Peyer's patch (tissue), 4 donors: ENCODE measurements around the gene CATSPERZ. TPM values are rescaled to one million over a fixed set of nuclear protein-coding genes. Genes with fewer than 3 reads are reported as not detected.

ENCODE experiments used
- DNase-seq, 3 donors: peaks; one replicate each; pipeline ENCODE4 v3.0.0-alpha.2; 2017 to 2019
- H3K27ac ChIP-seq, 4 donors: fragments of 200-600 bp; sonication (generic); one replicate each; pipeline ENCODE4 v1.5.1; 2016 to 2019
- H3K27me3 ChIP-seq, 2 donors: fragments of 200-600 bp; sonication (generic); one replicate each; pipeline ENCODE4 v1.5.1; 2019
- H3K36me3 ChIP-seq, 3 donors: fragments of 200-600 bp; sonication (generic); one replicate each; pipeline ENCODE4 v1.5.1; 2016 to 2019
- H3K4me1 ChIP-seq, 4 donors: fragments of 200-600 bp; sonication (generic); one replicate each; pipeline ENCODE4 v1.5.1; 2016 to 2019
- H3K4me3 ChIP-seq, 4 donors: fragments of 200-600 bp; sonication (generic); 1 replicate in 3 of 4; 2 replicates in 1 of 4; pipeline ENCODE4 v1.5.1; 2016 to 2019; ENCODE audit warnings: mild to moderate bottlenecking in 1 of 4
- H3K9me3 ChIP-seq, 4 donors: fragments of 200-600 bp; sonication (generic); one replicate each; pipeline ENCODE4 v1.5.1; 2016 to 2019; ENCODE audit warnings: mild to moderate bottlenecking in 1 of 4
- CTCF ChIP-seq, 6 experiments: fragments of 450-650 bp in 4 of 6; fragments of 200-600 bp in 2 of 6; sonication (generic) in 1 of 6; IDR thresholded peaks; one replicate each; pipeline ENCODE4 v1.5.1; 2017 to 2019; ENCODE audit warnings: antibody characterized with exemption in 6 of 6, mild to moderate bottlenecking in 3 of 6, moderate library complexity in 1 of 6
- POLR2A ChIP-seq, 2 donors: fragments of 450-650 bp; IDR thresholded peaks; one replicate each; pipeline ENCODE4 v1.5.1; 2017; ENCODE audit warnings: antibody characterized with exemption in 2 of 2, mild to moderate bottlenecking in 2 of 2, moderate library complexity in 2 of 2
- total RNA-seq, 4 donors: library from RNA; depleted of rRNA; stranded (reverse); fragments of >200 nt; gene quantifications; one replicate each; pipeline ENCODE4 v1.1.0, GENCODE V29; 2016

CATSPERZ gene
- total RNA-seq, 4 donors from 2014 or later = 9.9 TPM; not detected in 3

DNA sequence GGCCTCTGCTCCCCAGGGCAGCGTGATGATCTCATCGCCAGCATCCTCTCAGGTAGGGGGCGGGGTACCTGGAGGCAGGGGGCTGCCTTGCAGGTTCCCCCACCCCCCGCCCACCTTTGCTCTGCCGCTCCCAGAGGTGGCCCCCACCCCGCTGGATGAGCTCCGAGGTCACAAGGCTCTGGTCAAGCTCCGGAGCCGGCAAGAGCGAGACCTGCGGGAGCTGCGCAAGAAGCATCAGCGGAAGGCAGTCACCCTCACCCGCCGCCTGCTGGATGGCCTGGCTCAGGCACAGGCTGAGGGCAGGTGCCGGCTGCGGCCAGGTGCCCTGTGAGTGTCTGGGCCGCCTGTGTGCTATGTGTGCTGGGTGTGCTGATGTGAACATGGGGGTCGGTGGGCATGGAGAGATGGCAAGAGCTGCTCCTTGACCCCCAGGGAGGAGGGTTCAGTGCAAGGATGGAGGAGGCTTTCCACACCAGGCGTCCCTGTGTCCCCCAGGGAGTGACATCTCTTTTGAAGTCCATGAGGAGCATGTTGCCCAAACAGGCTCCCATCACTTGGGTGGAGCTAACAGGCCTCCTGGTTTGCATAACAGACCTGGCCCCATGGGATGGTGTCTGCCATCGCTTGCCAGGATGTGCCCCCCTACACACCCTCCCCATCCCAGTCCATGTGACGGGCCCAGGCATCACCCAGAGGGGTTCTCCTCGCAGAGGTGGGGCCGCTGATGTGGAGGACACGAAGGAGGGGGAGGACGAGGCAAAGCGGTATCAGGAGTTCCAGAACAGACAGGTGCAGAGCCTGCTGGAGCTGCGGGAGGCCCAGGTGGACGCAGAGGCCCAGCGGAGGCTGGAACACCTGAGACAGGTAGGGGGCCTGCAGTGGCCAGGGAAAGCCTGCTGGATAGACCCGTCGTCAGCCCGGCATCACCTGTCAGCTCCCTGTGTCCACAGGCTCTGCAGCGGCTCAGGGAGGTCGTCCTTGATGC, 34.7 kb upstream of the CATSPERZ start:
- Histone ChIP-seq H3K4me1 (peaks cover 7 to 57% (median 12%) of the 10 kb centered on the region in 4 donors), H3K27ac (peak overlapping the region in 1 of 4 donors; percentile 30), H3K27me3 (no peaks in the 10 kb centered on the region), H3K4me3 (no peak overlapping the region), H3K36me3 (peaks cover 0 to 66% (median 0%) of the 10 kb centered on the region in 3 donors), H3K9me3 (no peaks in the 10 kb centered on the region)
- DNase-seq = no peak
- TF ChIP-seq POLR2A (IDR thresholded peaks at IDR 0.05) = no peak
- TF ChIP-seq CTCF (IDR thresholded peaks at IDR 0.05) = no peak

DNA sequence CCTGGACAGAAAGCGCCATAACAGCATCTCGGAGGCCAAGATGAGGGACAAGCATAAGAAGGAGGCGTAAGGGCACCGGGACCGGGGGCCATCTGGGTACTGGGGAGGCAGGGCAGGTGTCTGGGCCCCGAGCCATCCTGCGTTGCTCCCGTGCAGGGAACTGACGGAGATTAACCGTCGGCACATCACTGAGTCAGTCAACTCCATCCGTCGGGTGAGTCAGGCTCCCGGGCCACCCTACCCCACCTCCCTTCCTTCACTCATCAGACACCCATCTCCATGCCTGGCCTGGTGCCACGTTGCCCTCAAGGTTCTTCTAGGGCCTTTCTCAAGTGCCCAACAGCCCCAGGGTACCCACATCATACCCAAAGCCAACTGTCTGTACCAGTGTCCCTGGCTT, 33.8 kb upstream of the CATSPERZ start:
- TF ChIP-seq CTCF (IDR thresholded peaks at IDR 0.05) (no peak), POLR2A (IDR thresholded peaks at IDR 0.05) (no peak)
- Histone ChIP-seq H3K27ac (peak overlapping the region in 1 of 4 donors; percentile 39), H3K36me3 (peaks cover 0 to 60% (median 0%) of the 10 kb centered on the region in 3 donors), H3K4me3 (no peak overlapping the region), H3K4me1 (peaks cover 7 to 57% (median 12%) of the 10 kb centered on the region in 4 donors), H3K9me3 (no peaks in the 10 kb centered on the region), H3K27me3 (no peaks in the 10 kb centered on the region)
- DNase-seq = no peak

DNA sequence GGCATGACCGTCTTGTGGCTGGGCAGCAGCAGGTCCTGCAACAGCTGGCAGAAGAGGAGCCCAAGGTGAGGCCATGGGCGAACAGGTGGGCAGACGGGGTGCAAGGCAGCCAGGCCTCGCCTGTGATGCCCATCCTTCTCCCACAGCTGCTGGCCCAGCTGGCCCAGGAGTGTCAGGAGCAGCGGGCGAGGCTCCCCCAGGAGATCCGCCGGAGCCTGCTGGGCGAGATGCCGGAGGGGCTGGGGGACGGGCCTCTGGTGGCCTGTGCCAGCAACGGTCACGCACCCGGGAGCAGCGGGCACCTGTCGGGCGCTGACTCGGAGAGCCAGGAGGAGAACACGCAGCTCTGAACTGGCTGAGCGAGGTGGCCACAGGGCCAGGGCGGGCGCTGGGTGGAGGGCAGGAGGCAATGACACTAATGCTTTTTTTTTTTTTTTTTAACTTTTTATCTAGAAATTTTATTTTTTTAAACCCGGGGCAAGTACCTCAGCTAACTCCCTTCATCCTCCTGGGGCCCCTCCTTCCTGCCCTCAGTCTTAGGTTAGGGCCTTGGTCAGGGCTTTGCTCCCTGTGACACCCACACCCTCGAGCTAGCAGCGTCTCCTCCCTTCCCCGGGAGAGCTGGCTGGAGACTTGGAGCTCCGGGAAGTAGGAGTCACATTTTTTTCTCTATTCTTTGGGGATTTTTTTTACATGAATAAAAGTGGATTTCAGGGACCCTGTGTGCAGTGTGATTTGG, 32.8 kb upstream of the CATSPERZ start:
- Histone ChIP-seq H3K9me3 (no peaks in the 10 kb centered on the region), H3K27ac (peak overlapping the region in 3 of 4 donors; percentile 90 to 98 (median 96))

DNA sequence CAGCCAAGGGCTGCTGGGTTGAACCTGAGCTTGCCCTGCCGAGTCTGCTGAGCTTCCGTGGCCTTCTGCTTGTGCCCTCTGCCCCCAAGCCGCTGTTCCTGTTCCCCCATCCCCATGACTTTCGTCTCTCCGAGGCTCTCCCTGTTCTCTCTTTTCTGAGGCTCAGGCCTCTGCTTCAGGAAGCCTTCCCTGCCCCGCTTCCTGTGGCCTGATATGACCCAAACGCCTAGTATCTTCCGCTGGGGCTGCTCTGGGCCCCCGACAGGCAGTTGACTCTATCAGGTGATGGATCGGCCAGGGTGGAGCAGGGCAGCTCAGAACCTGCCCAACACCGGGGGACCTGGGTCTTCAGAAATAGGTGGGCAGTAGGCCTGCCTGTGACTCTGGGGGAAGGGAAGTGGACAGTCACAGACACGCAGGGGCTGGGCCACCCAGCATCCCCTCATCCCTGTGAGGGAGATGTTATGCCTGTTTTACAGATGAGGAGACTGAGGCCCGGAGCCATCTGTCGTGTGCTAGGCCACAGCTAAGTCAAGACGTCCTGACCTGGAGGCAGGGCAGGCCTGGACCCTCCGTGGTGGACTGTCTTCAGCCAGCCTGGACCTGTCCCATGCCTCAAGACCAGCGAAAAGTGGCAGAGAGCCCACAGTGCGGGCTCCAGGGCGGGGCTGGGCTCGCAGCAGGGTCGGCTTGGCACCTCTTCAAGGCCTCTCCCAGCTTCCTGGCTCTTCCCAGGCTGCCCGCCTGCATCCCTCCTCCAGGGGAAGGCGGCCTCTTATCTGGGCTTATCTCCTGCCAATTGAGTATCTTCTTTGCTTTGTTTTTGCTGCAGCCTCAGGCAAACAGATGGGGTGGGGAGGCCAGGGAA, 31.9 kb upstream of the CATSPERZ start:
- Histone ChIP-seq H3K9me3 (no peaks in the 10 kb centered on the region), H3K27me3 (no peaks in the 10 kb centered on the region), H3K4me1 (peaks cover 7 to 71% (median 12%) of the 10 kb centered on the region in 4 donors), H3K4me3 (peak overlapping the region; percentile 62 to 87 (median 78)), H3K36me3 (peaks cover 0 to 40% (median 0%) of the 10 kb centered on the region in 3 donors), H3K27ac (peak overlapping the region; percentile 90 to 98 (median 94))
- DNase-seq = peak in 2 of 3 donors; percentile 73 to 81
- peak in 1 of 2 donors; percentile 35 for TF ChIP-seq POLR2A (IDR thresholded peaks at IDR 0.05)
- peak in 2 of 6 experiments; percentile 18 to 26 for TF ChIP-seq CTCF (IDR thresholded peaks at IDR 0.05)

More for the DNA sequence above, 32.8 kb upstream of the CATSPERZ start:
- TF ChIP-seq CTCF (IDR thresholded peaks at IDR 0.05) (no peak), POLR2A (IDR thresholded peaks at IDR 0.05) (no peak)
- peak in 1 of 3 donors; percentile 67 for DNase-seq
- H3K4me1 ChIP-seq = peaks cover 7 to 65% (median 12%) of the 10 kb centered on the region in 4 donors
- H3K4me3 ChIP-seq = no peak overlapping the region
- H3K36me3 ChIP-seq = peaks cover 0 to 49% (median 0%) of the 10 kb centered on the region in 3 donors
- H3K27me3 ChIP-seq = no peaks in the 10 kb centered on the region
